ENCODE results near the gene ITM2C.

ITM2C gene

DNA sequence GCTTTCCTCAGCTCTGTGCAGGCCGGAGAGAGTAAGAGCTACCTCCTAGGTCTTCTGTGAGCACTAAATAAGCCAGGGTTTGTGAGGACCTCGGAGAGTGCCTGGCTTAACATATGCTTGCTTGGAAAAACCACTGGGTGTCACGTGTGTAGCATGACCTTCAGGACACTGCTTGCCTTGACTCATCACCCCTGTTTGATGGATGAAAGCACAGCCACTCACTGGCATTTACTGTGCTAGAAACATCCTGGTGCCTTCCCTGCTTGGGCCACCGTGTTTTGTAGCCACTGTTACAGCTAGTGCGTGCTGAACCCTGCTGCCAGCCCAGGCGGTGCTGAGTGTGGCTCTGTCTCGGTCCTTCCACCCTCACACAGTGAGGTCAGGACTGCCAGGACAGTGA, 34.8 kb upstream of the ITM2C start:
- no peak overlapping the region for H3K9ac ChIP-seq (ENCODE audit: low read length)
- peaks cover 4% of the 10 kb centered on the region; the same call in 1 of the 2 replicates for H3K9me3 ChIP-seq (ENCODE audit: low read length)
- no peak overlapping the region for H3K4me2 ChIP-seq (ENCODE audit: low read length)
- no peaks in the 10 kb centered on the region for H3K4me1 ChIP-seq (ENCODE audit: insufficient read depth, low read length, severe bottlenecking)
- H3K9me2 ChIP-seq (ENCODE audit: low read depth, low read length) = no peaks in the 10 kb centered on the region
- H3K4me3 ChIP-seq (ENCODE audit: low read depth, low read length, poor library complexity, severe bottlenecking) = no peak overlapping the region
- H3K36me3 ChIP-seq (ENCODE audit: insufficient read depth, low read length) = no peaks in the 10 kb centered on the region; the same call in 1 of the 2 replicates
- no peaks in the 10 kb centered on the region for H3K79me2 ChIP-seq (ENCODE audit: insufficient read depth, low read length)
- no peak overlapping the region for H2AFZ ChIP-seq (ENCODE audit: low read length)
- H3K27me3 ChIP-seq (ENCODE audit: insufficient read depth, low read length) = peaks cover 12% of the 10 kb centered on the region; the same call in 1 of the 2 replicates
- H3K27ac ChIP-seq (ENCODE audit: low read depth, low read length, poor library complexity, severe bottlenecking) = no peak overlapping the region
- H4K20me1 ChIP-seq (ENCODE audit: insufficient read depth, low read length) = no peaks in the 10 kb centered on the region
- TF ChIP-seq, protein P1, sequence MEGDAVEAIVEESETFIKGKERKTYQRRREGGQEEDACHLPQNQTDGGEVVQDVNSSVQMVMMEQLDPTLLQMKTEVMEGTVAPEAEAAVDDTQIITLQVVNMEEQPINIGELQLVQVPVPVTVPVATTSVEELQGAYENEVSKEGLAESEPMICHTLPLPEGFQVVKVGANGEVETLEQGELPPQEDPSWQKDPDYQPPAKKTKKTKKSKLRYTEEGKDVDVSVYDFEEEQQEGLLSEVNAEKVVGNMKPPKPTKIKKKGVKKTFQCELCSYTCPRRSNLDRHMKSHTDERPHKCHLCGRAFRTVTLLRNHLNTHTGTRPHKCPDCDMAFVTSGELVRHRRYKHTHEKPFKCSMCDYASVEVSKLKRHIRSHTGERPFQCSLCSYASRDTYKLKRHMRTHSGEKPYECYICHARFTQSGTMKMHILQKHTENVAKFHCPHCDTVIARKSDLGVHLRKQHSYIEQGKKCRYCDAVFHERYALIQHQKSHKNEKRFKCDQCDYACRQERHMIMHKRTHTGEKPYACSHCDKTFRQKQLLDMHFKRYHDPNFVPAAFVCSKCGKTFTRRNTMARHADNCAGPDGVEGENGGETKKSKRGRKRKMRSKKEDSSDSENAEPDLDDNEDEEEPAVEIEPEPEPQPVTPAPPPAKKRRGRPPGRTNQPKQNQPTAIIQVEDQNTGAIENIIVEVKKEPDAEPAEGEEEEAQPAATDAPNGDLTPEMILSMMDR (IDR thresholded peaks at IDR 0.05; ENCODE audit: low read length) = no peak
- no peak for TF ChIP-seq EZH2 (IDR thresholded peaks at IDR 0.05; ENCODE audit: borderline replicate concordance, low read length)
- no peaks in the 10 kb centered on the region for H3F3A ChIP-seq (ENCODE audit: insufficient read depth, low read length)

DNA sequence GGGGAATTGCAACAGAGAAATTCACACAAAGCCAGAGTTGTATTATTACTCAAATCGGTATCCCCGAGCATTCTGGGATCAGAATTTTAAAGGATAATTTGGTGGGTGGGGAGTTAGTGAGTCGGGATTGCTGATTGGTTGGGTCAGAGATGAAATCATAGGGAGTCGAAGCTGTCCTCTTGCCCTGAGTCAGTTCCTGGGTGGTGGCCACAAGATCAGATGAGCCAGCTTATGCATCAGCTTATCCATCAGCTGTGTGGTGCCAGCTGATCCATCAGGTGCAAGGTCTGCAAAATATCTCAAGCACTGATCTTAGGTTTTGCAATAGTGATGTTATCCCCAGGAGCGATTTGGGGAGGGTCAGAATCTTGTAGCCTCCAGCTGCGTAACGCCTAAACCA, 34.3 kb upstream of the ITM2C start:
- H3K4me2 ChIP-seq (ENCODE audit: low read length) = no peak overlapping the region
- H3K79me2 ChIP-seq (ENCODE audit: insufficient read depth, low read length) = no peaks in the 10 kb centered on the region
- TF ChIP-seq, protein P1 (IDR thresholded peaks at IDR 0.05; ENCODE audit: low read length) = no peak
- no peak for TF ChIP-seq EZH2 (IDR thresholded peaks at IDR 0.05; ENCODE audit: borderline replicate concordance, low read length)
- no peak overlapping the region for H3K4me3 ChIP-seq (ENCODE audit: low read depth, low read length, poor library complexity, severe bottlenecking)
- H3K9ac ChIP-seq (ENCODE audit: low read length) = no peak overlapping the region
- peaks cover 4% of the 10 kb centered on the region; the same call in 1 of the 2 replicates for H3K9me3 ChIP-seq (ENCODE audit: low read length)
- no peak overlapping the region for H3K27ac ChIP-seq (ENCODE audit: low read depth, low read length, poor library complexity, severe bottlenecking)
- H4K20me1 ChIP-seq (ENCODE audit: insufficient read depth, low read length) = no peaks in the 10 kb centered on the region
- no peaks in the 10 kb centered on the region for H3K4me1 ChIP-seq (ENCODE audit: insufficient read depth, low read length, severe bottlenecking)
- no peaks in the 10 kb centered on the region; the same call in 1 of the 2 replicates for H3K36me3 ChIP-seq (ENCODE audit: insufficient read depth, low read length)
- no peak overlapping the region for H2AFZ ChIP-seq (ENCODE audit: low read length)
- no peaks in the 10 kb centered on the region for H3F3A ChIP-seq (ENCODE audit: insufficient read depth, low read length)
- H3K27me3 ChIP-seq (ENCODE audit: insufficient read depth, low read length) = peaks cover 12% of the 10 kb centered on the region; the same call in 1 of the 2 replicates
- no peaks in the 10 kb centered on the region for H3K9me2 ChIP-seq (ENCODE audit: low read depth, low read length)

DNA sequence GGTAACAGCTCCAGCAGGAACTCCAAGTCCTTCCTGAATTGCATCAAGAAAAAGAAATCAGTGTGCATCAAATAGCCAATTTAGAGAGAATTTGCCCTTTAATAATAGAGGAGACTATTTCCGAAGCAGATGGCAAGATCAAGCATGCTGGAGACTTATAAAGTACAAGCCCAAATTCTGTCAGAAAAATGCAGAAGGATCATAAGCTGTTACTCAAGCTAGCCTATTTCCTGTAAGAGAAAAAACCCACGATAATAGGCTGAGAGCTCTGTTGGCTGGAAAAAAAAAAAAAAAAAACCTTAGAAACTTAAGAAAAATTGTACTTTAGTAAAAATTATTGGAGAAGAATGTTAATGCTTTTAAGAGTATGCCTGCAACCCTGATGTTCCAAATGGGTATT, 24.4 kb upstream of the ITM2C start:
- Histone ChIP-seq H3K27me3 (ENCODE audit: insufficient read depth, low read length) (no peaks in the 10 kb centered on the region; the same call in 1 of the 2 replicates), H3K9me2 (ENCODE audit: low read depth, low read length) (no peaks in the 10 kb centered on the region)

More for the DNA sequence above, 24.4 kb upstream of the ITM2C start:
- Histone ChIP-seq H3K4me2 (ENCODE audit: low read length) (no peak overlapping the region), H3K27ac (ENCODE audit: low read depth, low read length, poor library complexity, severe bottlenecking) (no peak overlapping the region), H2AFZ (ENCODE audit: low read length) (no peak overlapping the region), H3F3A (ENCODE audit: insufficient read depth, low read length) (no peaks in the 10 kb centered on the region), H3K4me3 (ENCODE audit: low read depth, low read length, poor library complexity, severe bottlenecking) (no peak overlapping the region), H4K20me1 (ENCODE audit: insufficient read depth, low read length) (no peaks in the 10 kb centered on the region), H3K36me3 (ENCODE audit: insufficient read depth, low read length) (no peaks in the 10 kb centered on the region), H3K9ac (ENCODE audit: low read length) (no peak overlapping the region), H3K79me2 (ENCODE audit: insufficient read depth, low read length) (no peaks in the 10 kb centered on the region), H3K4me1 (ENCODE audit: insufficient read depth, low read length, severe bottlenecking) (no peaks in the 10 kb centered on the region), H3K9me3 (ENCODE audit: low read length) (no peaks in the 10 kb centered on the region)
- TF ChIP-seq EZH2 (IDR thresholded peaks at IDR 0.05; ENCODE audit: borderline replicate concordance, low read length) = no peak
- TF ChIP-seq, protein P1 (IDR thresholded peaks at IDR 0.05; ENCODE audit: low read length) = no peak

Measured in OCI-LY1 (cell line).